Psoas muscle (tissue), 8 donors: ENCODE data around the gene PPP1R12B. TPM values are rescaled to one million over a fixed set of nuclear protein-coding genes. Genes with fewer than 3 reads are reported as not detected.
A peak's percentile ranks its signal among the peaks of the same experiment; 100 is the strongest.

Source experiments
- ATAC-seq, 4 donors: fragments of 200-7000 bp; cut with Tn5 transposase; one replicate each; pipeline ENCODE4 v1.9.1; 2020; ENCODE audit warnings: moderate library complexity in 3 of 4, mild to moderate bottlenecking in 2 of 4
- DNase-seq, 2 donors: peaks; one replicate each; pipeline ENCODE4 v3.0.0-alpha.2; 2020
- H3K27ac ChIP-seq: fragments of 200-600 bp; one replicate; pipeline ENCODE4 v1.8.0; 2022
- H3K27me3 ChIP-seq, 3 donors: fragments of 200-600 bp in 1 of 3; one replicate each; pipeline versions ENCODE4 v1.6.1 to v1.8.0; 2013 to 2022; ENCODE audit warnings: low read length in 2 of 3, mild to moderate bottlenecking in 2 of 3, moderate library complexity in 1 of 3; ENCODE audit not compliant: insufficient read depth in 3 of 3
- H3K36me3 ChIP-seq, 2 donors: fragments of 200-600 bp in 1 of 2; one replicate each; pipeline versions ENCODE4 v1.6.1 to v1.8.0; 2013 to 2022; ENCODE audit warnings: low read depth in 1 of 2, mild to moderate bottlenecking in 1 of 2, moderate library complexity in 1 of 2; ENCODE audit not compliant: insufficient read depth in 1 of 2
- H3K4me1 ChIP-seq: fragments of 200-600 bp; one replicate; pipeline ENCODE4 v1.8.0; 2022
- H3K4me3 ChIP-seq: fragments of 200-600 bp; one replicate; pipeline ENCODE4 v1.8.0; 2022; ENCODE audit warnings: mild to moderate bottlenecking
- H3K9me3 ChIP-seq: fragments of 200-600 bp; one replicate; pipeline ENCODE4 v1.8.0; 2022
- WGBS, 3 donors: extraction: QIAGEN DNeasy Blood & Tissue Kit; methylation state at CpG; one replicate each; pipeline versions ENCODE4 v1.1.6 to v1.1.7; 2013; 5-methylcytosine and 5-hydroxymethylcytosine counted together
- intact Hi-C, 2 donors: fragments of 100-400 bp; cut with DNase I; formaldehyde crosslinking; loops; one replicate each; pipeline versions ENCODE4 v1.11.0 to v1.14.2; 2022
- polyA plus RNA-seq, 3 donors: library from polyadenylated mRNA; stranded (reverse); fragments of 200-250 nt; gene quantifications; one replicate each; pipeline ENCODE4 v1.2.3, GENCODE V29; 2013
- total RNA-seq, 4 donors: library from RNA; stranded (reverse); fragmentation: NEBNext Ultra II Directional in 2 of 4; extraction: Animal tissue kit (Norgen Biotek cat#: 25700) in 2 of 4; gene quantifications; one replicate each; pipeline versions ENCODE4 v1.2.1 to v1.2.4, GENCODE V29; 2021 to 2023
- TF ChIP-seq, protein P1 (sequence below): fragments of 200-600 bp; IDR thresholded peaks from one replicate; pipeline ENCODE4 v1.8.0; 2022; ENCODE audit warnings: antibody characterized with exemption
- donor health status: healthy with polysubstance abuse.
- donor health status: DM: no; HTN: no; CAD: no; lungs with moderate emphysema.
- donor health status: Bipolar disorder and iron deficiency.
- donor health status: healthy.
- donor health status: DM: yes; HTN: yes; CAD: no.
- donor health status: DM: no; HTN: no; CAD: no.
- donor health status: DM: no; HTN: no; CAD: no.
- donor health status: DM: yes; HTN: yes; CAD: no.

Gene PPP1R12B
- total and polyA plus RNA-seq, 7 donors: 8.3 to 189 (median 86.1) TPM

DNA sequence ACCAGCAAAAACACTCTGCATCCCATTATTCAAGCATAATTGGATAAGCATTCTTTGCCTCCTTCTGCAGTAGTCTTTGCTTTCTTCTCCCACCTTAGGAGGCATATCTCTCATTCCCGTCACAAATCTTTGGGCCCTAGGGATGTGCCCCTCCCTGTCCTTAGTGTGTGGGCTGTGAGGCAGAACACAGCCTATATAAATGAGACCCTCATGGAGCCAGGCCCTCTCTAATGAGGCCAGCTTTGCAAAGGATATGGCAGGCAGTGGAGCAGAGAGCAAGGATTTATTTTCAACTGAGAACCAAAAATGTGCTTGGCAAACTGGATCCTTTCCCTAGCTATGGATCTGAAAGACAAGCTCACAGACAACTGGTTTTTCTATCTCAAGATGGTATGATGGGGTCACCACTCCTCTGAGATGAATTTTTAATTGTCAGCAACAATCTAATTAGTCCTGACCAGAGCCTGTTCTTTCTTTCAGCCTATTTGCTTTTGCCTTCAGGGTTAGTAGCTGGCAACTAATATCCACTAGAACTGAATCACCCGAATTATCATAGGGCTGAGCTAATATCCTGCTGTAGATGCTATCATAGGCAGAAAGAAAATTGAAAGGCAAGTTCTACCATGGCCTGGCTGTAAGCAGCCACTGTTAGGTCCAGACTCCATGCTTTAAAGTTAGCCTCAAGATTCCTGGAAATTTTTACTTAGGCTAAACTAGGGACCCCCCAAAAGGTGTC, 227.6 kb downstream of the PPP1R12B start:
- TF ChIP-seq, protein P1, sequence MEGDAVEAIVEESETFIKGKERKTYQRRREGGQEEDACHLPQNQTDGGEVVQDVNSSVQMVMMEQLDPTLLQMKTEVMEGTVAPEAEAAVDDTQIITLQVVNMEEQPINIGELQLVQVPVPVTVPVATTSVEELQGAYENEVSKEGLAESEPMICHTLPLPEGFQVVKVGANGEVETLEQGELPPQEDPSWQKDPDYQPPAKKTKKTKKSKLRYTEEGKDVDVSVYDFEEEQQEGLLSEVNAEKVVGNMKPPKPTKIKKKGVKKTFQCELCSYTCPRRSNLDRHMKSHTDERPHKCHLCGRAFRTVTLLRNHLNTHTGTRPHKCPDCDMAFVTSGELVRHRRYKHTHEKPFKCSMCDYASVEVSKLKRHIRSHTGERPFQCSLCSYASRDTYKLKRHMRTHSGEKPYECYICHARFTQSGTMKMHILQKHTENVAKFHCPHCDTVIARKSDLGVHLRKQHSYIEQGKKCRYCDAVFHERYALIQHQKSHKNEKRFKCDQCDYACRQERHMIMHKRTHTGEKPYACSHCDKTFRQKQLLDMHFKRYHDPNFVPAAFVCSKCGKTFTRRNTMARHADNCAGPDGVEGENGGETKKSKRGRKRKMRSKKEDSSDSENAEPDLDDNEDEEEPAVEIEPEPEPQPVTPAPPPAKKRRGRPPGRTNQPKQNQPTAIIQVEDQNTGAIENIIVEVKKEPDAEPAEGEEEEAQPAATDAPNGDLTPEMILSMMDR: no peak
- DNase-seq (no peak), ATAC-seq (peak; percentile 31 to 63 (median 49))
- peaks cover 11 to 49% of the 10 kb centered on the region in 2 donors for H3K36me3 ChIP-seq
- no peaks in the 10 kb centered on the region for H3K27me3 ChIP-seq
- H3K4me1 ChIP-seq: peaks cover 60% of the 10 kb centered on the region
- H3K9me3 ChIP-seq: no peaks in the 10 kb centered on the region
- intact Hi-C loops: loop anchor here in 1 of 2 donors (5.0 to 10.0 kb wide), 2 partner anchors 49 to 141 kb away; no protein-coding TSS in a partner anchor
- no peak overlapping the region for H3K4me3 ChIP-seq
- H3K27ac ChIP-seq: peak overlapping the region; percentile 64
- 40 to 57% (median 44%) methylated on average over 2 of the region's 2 CpGs for WGBS, 3 donors

DNA sequence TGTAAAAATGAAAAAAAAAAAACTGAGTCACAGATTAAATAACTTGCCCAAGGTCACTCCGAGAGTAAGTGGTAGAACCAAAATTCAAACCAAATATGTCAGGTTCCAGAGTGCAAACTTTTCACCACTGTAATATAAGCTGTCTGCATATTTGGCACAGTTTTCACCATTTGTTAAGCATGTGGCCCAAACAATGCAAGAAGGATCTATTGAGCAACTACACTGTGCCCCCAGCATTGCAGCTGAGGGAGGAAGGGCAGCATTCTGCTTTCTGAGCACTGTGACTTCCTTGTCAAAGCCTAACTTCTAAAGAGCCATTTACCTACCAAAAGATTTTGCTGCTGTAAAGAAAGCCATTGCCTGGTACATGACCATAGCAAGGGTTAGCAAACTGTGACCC, 228.3 kb downstream of the PPP1R12B start:
- Histone ChIP-seq H3K27me3 (no peaks in the 10 kb centered on the region), H3K27ac (peak overlapping the region; percentile 64), H3K9me3 (no peaks in the 10 kb centered on the region), H3K4me3 (no peak overlapping the region), H3K4me1 (peaks cover 60% of the 10 kb centered on the region), H3K36me3 (peaks cover 12 to 49% of the 10 kb centered on the region in 2 donors)
- no peak for DNase-seq
- TF ChIP-seq, protein P1: no peak
- intact Hi-C loops: loop anchor here in 1 of 2 donors (5.0 to 10.0 kb wide), 2 partner anchors 48 to 140 kb away; no protein-coding TSS in a partner anchor
- peak in 3 of 4 donors; percentile 48 to 62 (median 58) for ATAC-seq
- 34 to 46% (median 41%) methylated on average over 1 of the region's 1 CpG for WGBS, 3 donors

DNA sequence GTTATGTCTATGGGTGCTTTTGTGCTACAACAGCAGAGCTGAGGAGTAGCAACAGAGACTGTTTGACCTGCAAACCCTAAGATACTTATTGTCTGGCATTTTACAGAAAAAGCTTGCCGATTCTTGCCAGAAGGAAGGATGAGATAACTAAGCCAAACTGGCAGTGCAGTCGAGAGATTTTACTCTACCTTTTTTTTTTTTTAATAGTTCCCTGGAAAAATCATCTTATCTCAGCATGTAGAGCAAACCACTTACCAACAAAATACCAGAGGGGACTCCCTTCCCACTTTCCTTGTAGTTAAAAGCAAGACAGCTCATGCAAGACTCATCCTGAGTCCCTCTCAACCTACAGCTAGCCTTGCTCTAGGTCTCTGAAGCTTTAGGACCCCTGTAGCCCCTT, 228.9 kb downstream of the PPP1R12B start:
- no peak overlapping the region for H3K4me3 ChIP-seq
- no peak for DNase-seq
- peak overlapping the region; percentile 64 for H3K27ac ChIP-seq
- peak in 1 of 4 donors; percentile 8 for ATAC-seq
- H3K27me3 ChIP-seq: no peaks in the 10 kb centered on the region
- intact Hi-C loops: loop anchor here in 1 of 2 donors (5.0 to 10.0 kb wide), 2 partner anchors 47 to 140 kb away; no protein-coding TSS in a partner anchor
- no peaks in the 10 kb centered on the region for H3K9me3 ChIP-seq
- TF ChIP-seq, protein P1: no peak
- peaks cover 60% of the 10 kb centered on the region for H3K4me1 ChIP-seq
- H3K36me3 ChIP-seq: peaks cover 9 to 49% of the 10 kb centered on the region in 2 donors
- 10 to 26% (median 23%) methylated on average over 2 of the region's 2 CpGs for WGBS, 3 donors

DNA sequence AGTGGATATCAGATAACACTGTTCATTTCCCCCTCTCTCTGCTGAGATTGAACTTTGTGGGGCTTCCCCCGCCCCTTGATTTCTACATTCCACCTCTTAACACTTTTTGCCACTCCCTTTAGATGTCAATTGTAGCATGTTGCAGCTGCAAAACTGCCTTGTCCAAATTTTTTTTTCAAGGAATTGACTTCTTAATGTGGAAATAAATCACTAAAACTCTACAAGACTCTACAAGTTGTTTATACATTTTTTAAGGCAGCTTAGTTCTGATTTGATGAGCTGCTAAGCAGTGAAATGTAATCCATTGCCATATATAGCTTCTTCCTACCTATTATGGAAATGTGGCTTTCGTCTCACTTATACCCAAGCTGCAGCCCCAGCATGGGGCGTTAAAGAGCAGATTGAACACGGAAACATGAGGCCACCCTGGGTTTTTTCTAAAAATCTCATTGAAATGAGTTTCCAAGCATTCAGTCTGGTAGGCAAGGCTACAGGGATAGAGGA, 229.6 kb downstream of the PPP1R12B start:
- no peak overlapping the region for H3K4me3 ChIP-seq
- peaks cover 57% of the 10 kb centered on the region for H3K4me1 ChIP-seq
- H3K36me3 ChIP-seq: peaks cover 9 to 49% of the 10 kb centered on the region in 2 donors
- H3K27me3 ChIP-seq: no peaks in the 10 kb centered on the region
- intact Hi-C loops: loop anchor here in 1 of 2 donors (5.0 to 10.0 kb wide), 2 partner anchors 47 to 139 kb away; no protein-coding TSS in a partner anchor
- peak overlapping the region; percentile 64 for H3K27ac ChIP-seq
- H3K9me3 ChIP-seq: no peaks in the 10 kb centered on the region
- no peak for ATAC-seq
- TF ChIP-seq, protein P1: no peak
- 39 to 45% (median 41%) methylated on average over 4 of the region's 4 CpGs for WGBS, 3 donors
- no peak for DNase-seq
